PC-9 (cell line): Measurements from ENCODE around the gene GSE1. TPM values are rescaled to one million over a fixed set of nuclear protein-coding genes. Genes with fewer than 3 reads are reported as not detected.

ENCODE experiments used
- BruUV-seq: library from RNA; stranded (reverse); fragments of 400-500 nt; replicated peaks from 2 replicates; lab custom pipeline; 2021; lab: Mats Ljungman, UMichigan
- CTCF ChIA-PET: fragments of 300-600 bp; sonication (Branson Sonifier 250); formaldehyde crosslinking; loops from one replicate; lab custom pipeline; 2022; ENCODE audit warnings: antibody characterized with exemption; lab: Charles Lee
- POLR2A ChIA-PET: fragments of 300-600 bp; sonication (Branson Sonifier 250); formaldehyde crosslinking; loops from one replicate; lab custom pipeline; 2022; ENCODE audit warnings: antibody characterized with exemption; ENCODE audit not compliant: unreplicated experiment; lab: Charles Lee
- DNase-seq, 2 experiments: peaks; one replicate each; pipeline versions ENCODE4 v3.0.0 to v3.0.0-alpha.2; 2015 to 2022; ENCODE audit warnings: mixed read lengths in 1 of 2
- H2AFZ ChIP-seq: fragments of 200-600 bp; sonication (generic); 2 replicates; pipeline ENCODE4 v1.8.1; 2017; ENCODE audit warnings: antibody characterized with exemption
- H3F3A ChIP-seq: fragments of 200-600 bp; sonication (generic); 2 replicates; pipeline ENCODE4 v1.8.1; 2017; ENCODE audit warnings: antibody characterized with exemption, mild to moderate bottlenecking, low read depth; ENCODE audit not compliant: insufficient read depth
- H3K27ac ChIP-seq: fragments of 200-600 bp; sonication (generic); 2 replicates; pipeline ENCODE4 v1.6.1; 2016; ENCODE audit warnings: mixed run types
- H3K27me3 ChIP-seq: fragments of 200-600 bp; sonication (generic); 2 replicates; pipeline ENCODE4 v1.6.1; 2016; ENCODE audit warnings: low read depth, mixed run types; ENCODE audit not compliant: insufficient read depth
- H3K36me3 ChIP-seq: fragments of 200-600 bp; sonication (generic); 2 replicates; pipeline ENCODE4 v1.6.1; 2016; ENCODE audit warnings: low read depth, mixed run types
- H3K4me1 ChIP-seq: fragments of 200-600 bp; sonication (generic); replicated peaks from 2 replicates; pipeline ENCODE4 v1.6.1; 2016; ENCODE audit warnings: mixed run types; ENCODE audit not compliant: insufficient read depth
- H3K4me2 ChIP-seq: fragments of 200-600 bp; sonication (generic); 2 replicates; pipeline ENCODE4 v1.6.1; 2017; ENCODE audit warnings: mixed run types
- H3K4me3 ChIP-seq: fragments of 200-600 bp; sonication (generic); 2 replicates; pipeline ENCODE4 v1.6.1; 2016; ENCODE audit warnings: mixed run types
- H3K79me2 ChIP-seq: fragments of 200-600 bp; sonication (generic); 2 replicates; pipeline ENCODE4 v1.6.1; 2017; ENCODE audit warnings: low read depth, mixed run types
- H3K9me2 ChIP-seq: fragments of 200-600 bp; sonication (generic); 2 replicates; pipeline ENCODE4 v1.8.1; 2017; ENCODE audit warnings: mild to moderate bottlenecking; ENCODE audit not compliant: insufficient read depth
- H3K9me3 ChIP-seq: fragments of 200-600 bp; sonication (generic); 2 replicates; pipeline ENCODE4 v1.8.1; 2016; ENCODE audit warnings: low read depth; ENCODE audit not compliant: insufficient read depth
- H4K20me1 ChIP-seq: fragments of 200-600 bp; sonication (generic); 2 replicates; pipeline ENCODE4 v1.8.1; 2017; ENCODE audit not compliant: insufficient read depth
- EZH2 ChIP-seq: fragments of 200-600 bp; sonication (generic); IDR thresholded peaks from 2 replicates; pipeline ENCODE4 v1.8.0; 2017; ENCODE audit warnings: antibody characterized with exemption, low read depth
- intact Hi-C: fragments of 100-400 bp; cut with micrococcal nuclease; formaldehyde crosslinking; loops from one replicate; pipeline ENCODE4 v1.10.0; 2022; ENCODE audit not compliant: unreplicated experiment
- total RNA-seq: library from RNA; stranded (reverse); gene quantifications from 2 replicates; pipeline ENCODE4 v1.2.3, GENCODE V29; 2021
- TF ChIP-seq, protein P1 (sequence below): fragments of 200-600 bp; sonication (generic); conservative IDR thresholded peaks from 2 replicates; pipeline ENCODE4 v1.6.1; 2017; ENCODE audit warnings: mixed run types, antibody characterized with exemption, mild to moderate bottlenecking, moderate library complexity

The GSE1 gene
- total RNA-seq, 1 experiment from 2014 or later, result 83.5 TPM

DNA sequence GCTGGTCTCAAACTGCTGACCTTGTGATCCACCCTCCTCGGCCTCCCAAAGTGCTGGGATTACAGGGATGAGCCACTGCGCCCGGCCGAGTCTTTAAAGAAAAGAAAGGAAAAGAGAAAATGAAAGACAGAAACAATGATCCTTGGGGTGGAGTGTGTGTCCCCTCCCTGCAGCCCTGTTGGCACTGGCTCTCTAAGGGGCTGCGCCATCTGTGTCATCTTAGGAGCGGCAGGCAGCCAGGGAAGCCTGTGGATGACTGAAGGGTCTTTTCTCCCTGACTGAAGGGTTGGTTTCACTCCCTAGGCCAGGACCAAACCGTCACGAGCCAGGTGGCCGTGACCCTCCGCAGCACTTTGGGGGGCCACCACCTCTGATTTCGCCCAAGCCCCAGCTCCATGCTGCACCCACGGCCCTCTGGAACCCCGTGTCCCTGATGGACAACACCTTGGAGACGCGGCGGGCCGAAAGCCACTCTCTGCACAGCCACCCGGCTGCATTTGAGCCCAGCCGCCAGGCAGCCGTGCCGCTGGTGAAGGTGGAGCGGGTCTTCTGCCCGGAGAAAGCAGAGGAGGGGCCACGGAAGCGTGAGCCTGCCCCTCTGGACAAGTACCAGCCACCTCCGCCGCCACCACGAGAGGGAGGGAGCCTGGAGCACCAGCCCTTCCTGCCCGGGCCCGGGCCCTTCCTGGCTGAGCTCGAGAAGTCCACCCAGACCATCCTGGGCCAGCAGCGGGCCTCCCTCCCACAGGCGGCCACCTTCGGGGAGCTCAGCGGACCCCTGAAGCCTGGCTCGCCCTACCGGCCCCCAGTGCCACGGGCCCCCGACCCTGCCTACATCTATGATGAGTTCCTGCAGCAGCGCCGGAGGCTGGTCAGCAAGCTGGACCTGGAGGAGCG lies 48.0 kb downstream of the GSE1 start:
- ChIA-PET CTCF (no interaction called here), POLR2A (no interaction called here)

GRCh38 chr16:85661740-85662481 lies 48.8 kb downstream of the GSE1 start:
- TF ChIP-seq, protein P1, sequence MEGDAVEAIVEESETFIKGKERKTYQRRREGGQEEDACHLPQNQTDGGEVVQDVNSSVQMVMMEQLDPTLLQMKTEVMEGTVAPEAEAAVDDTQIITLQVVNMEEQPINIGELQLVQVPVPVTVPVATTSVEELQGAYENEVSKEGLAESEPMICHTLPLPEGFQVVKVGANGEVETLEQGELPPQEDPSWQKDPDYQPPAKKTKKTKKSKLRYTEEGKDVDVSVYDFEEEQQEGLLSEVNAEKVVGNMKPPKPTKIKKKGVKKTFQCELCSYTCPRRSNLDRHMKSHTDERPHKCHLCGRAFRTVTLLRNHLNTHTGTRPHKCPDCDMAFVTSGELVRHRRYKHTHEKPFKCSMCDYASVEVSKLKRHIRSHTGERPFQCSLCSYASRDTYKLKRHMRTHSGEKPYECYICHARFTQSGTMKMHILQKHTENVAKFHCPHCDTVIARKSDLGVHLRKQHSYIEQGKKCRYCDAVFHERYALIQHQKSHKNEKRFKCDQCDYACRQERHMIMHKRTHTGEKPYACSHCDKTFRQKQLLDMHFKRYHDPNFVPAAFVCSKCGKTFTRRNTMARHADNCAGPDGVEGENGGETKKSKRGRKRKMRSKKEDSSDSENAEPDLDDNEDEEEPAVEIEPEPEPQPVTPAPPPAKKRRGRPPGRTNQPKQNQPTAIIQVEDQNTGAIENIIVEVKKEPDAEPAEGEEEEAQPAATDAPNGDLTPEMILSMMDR, result no peak
- TF ChIP-seq EZH2, result no peak
- intact Hi-C loops, result no loop called here
- Histone ChIP-seq H3F3A (peaks cover 26% of the 10 kb centered on the region; the same call in 1 of the 2 replicates), H3K27me3 (no peaks in the 10 kb centered on the region), H2AFZ (no peak overlapping the region), H4K20me1 (peaks cover 37% of the 10 kb centered on the region), H3K4me1 (no peaks in the 10 kb centered on the region), H3K4me3 (no peak overlapping the region), H3K79me2 (no peaks in the 10 kb centered on the region), H3K27ac (no peak overlapping the region), H3K9me3 (no peaks in the 10 kb centered on the region), H3K4me2 (no peak overlapping the region), H3K36me3 (peaks cover 18% of the 10 kb centered on the region; the same call in 1 of the 2 replicates), H3K9me2 (no peaks in the 10 kb centered on the region)
- no TSS peak for BruUV-seq
- POLR2A ChIA-PET, result interaction anchor here (0.6 kb wide), 1 partner anchor 40 kb away, joined by 3 read pairs; no protein-coding TSS in a partner anchor
- CTCF ChIA-PET, result no interaction called here
- no peak for DNase-seq

More for the DNA sequence above, 48.0 kb downstream of the GSE1 start:
- H3K4me2 ChIP-seq, result no peak overlapping the region
- peaks cover 13% of the 10 kb centered on the region for H3K36me3 ChIP-seq
- no peak for DNase-seq
- no peak overlapping the region for H3K27ac ChIP-seq
- H3K79me2 ChIP-seq, result no peaks in the 10 kb centered on the region
- no peaks in the 10 kb centered on the region for H3K4me1 ChIP-seq
- TF ChIP-seq, protein P1, result no peak
- TF ChIP-seq EZH2, result no peak
- H3K27me3 ChIP-seq, result no peaks in the 10 kb centered on the region
- H3K9me2 ChIP-seq, result no peaks in the 10 kb centered on the region
- H4K20me1 ChIP-seq, result peaks cover 33% of the 10 kb centered on the region
- no TSS peak for BruUV-seq
- no peak overlapping the region for H2AFZ ChIP-seq
- H3F3A ChIP-seq, result peaks cover 19% of the 10 kb centered on the region; the same call in 1 of the 2 replicates
- intact Hi-C loops, result no loop called here
- no peaks in the 10 kb centered on the region for H3K9me3 ChIP-seq
- H3K4me3 ChIP-seq, result no peak overlapping the region

DNA sequence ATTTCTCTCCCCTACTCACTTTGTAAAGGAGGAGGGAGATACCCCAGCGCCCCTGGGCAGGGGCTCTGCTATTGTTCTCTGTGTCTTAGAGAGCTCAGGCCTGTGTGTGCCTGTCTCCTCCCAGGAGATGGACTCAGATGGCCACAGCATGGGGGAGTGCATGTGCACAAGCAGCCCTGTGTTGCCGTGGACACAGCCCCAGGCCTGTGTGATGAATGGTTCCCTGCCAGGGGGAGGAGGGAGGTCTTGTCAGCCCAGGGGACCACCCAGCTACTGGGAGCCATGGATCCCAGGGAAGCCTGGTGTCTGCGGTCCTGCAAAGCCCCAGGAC lies 49.3 kb downstream of the GSE1 start:
- Histone ChIP-seq H3K27ac (no peak overlapping the region), H3K9me3 (no peaks in the 10 kb centered on the region), H3K4me2 (no peak overlapping the region), H3F3A (peaks cover 30% of the 10 kb centered on the region; the same call in 1 of the 2 replicates), H3K4me3 (no peak overlapping the region), H3K27me3 (no peaks in the 10 kb centered on the region), H3K79me2 (no peaks in the 10 kb centered on the region), H3K36me3 (peaks cover 18% of the 10 kb centered on the region; the same call in 1 of the 2 replicates), H3K4me1 (no peaks in the 10 kb centered on the region), H3K9me2 (no peaks in the 10 kb centered on the region), H2AFZ (no peak overlapping the region), H4K20me1 (peaks cover 42% of the 10 kb centered on the region)
- TF ChIP-seq, protein P1, result no peak
- TF ChIP-seq EZH2, result no peak
- ChIA-PET CTCF (no interaction called here), POLR2A (interaction anchor here (0.6 kb wide), 1 partner anchor 40 kb away, joined by 3 read pairs; no protein-coding TSS in a partner anchor)
- no TSS peak for BruUV-seq
- no peak for DNase-seq
- intact Hi-C loops, result no loop called here
